HepG2 (cell line): Measurements from ENCODE around the gene YEATS2. TPM values are rescaled to one million over a fixed set of nuclear protein-coding genes. Genes with fewer than 3 reads are reported as not detected.

Experiments used
- ATAC-seq: fragments of 200-7000 bp; cut with Tn5 transposase; 3 replicates; pipeline ENCODE4 v1.9.1; 2020; ENCODE audit warnings: mild to moderate bottlenecking, moderate library complexity
- BruUV-seq: library from RNA; stranded (reverse); fragments of 400-500 nt; replicated peaks from 2 replicates; lab custom pipeline; 2021; lab: Mats Ljungman, UMichigan
- CTCF ChIA-PET: fragments of 300-600 bp; formaldehyde crosslinking; extraction: SDS; loops from one replicate; lab custom pipeline; 2021; ENCODE audit warnings: low total read pairs, inconsistent platforms, low intra/inter-chr PET ratio; lab: Yijun Ruan, JAX
- POLR2A ChIA-PET: fragments of 350-600 bp; sonication (Branson Sonifier 250); formaldehyde crosslinking; loops from one replicate; lab custom pipeline; 2020; ENCODE audit warnings: antibody characterized with exemption, inconsistent platforms; lab: Yijun Ruan, JAX
- DNase-seq: peaks from one replicate; pipeline ENCODE4 v3.0.0-alpha.2; 2015; ENCODE audit warnings: low spot score
- FAIRE-seq: peaks from 3 replicates; lab custom pipeline; 2011; peaks lifted over from hg19 to GRCh38; lab: Jason Lieb, UNC
- H2AFZ ChIP-seq: one replicate; pipeline ENCODE4 v1.6.1; 2011; ENCODE audit warnings: low read length, inconsistent platforms
- H3K27ac ChIP-seq: fragments of 300-600 bp; 3 replicates; pipeline ENCODE4 v1.8.0; 2011; ENCODE audit warnings: mixed run types, mild to moderate bottlenecking, mixed read lengths, low read length, inconsistent platforms; ENCODE audit not compliant: insufficient read depth; ENCODE audit errors: extremely low read length
- H3K27me3 ChIP-seq, 2 experiments: fragments of 200-600 bp in 1 of 2; 2 replicates in 1 of 2; 3 replicates in 1 of 2; pipeline versions ENCODE4 v1.6.0 to v1.8.0; 2011; ENCODE audit warnings: low read length in 2 of 2, mild to moderate bottlenecking in 2 of 2, moderate library complexity in 2 of 2, inconsistent platforms in 1 of 2; ENCODE audit not compliant: insufficient read depth in 2 of 2, control insufficient read depth in 1 of 2
- H3K36me3 ChIP-seq, 2 experiments: fragments of 200-600 bp in 1 of 2; replicated peaks in 1 of 2; 2 replicates in 1 of 2; 3 replicates in 1 of 2; pipeline versions ENCODE4 v1.5.1 to v1.8.0; 2011; ENCODE audit warnings: low read length in 2 of 2, inconsistent platforms in 1 of 2; ENCODE audit not compliant: insufficient read depth in 2 of 2, control insufficient read depth in 1 of 2
- H3K4me1 ChIP-seq: 2 replicates; pipeline ENCODE4 v1.5.1; 2012; ENCODE audit warnings: low read length, inconsistent platforms; ENCODE audit not compliant: insufficient read depth
- H3K4me2 ChIP-seq: 2 replicates; pipeline ENCODE4 v1.6.0; 2011; ENCODE audit warnings: low read depth, low read length, inconsistent platforms
- H3K4me3 ChIP-seq, 3 experiments: fragments of 200-600 bp in 1 of 3; sonication (generic), shearing (Covaris generic) in 1 of 3; replicated peaks in 1 of 3; 2 replicates each; pipeline ENCODE4 v1.5.1; 2011 to 2016; ENCODE audit warnings: low read length in 3 of 3, inconsistent platforms in 2 of 3, low read depth in 2 of 3, mild to moderate bottlenecking in 2 of 3, control low read depth in 1 of 3, mixed read lengths in 1 of 3; ENCODE audit not compliant: insufficient read depth in 1 of 3
- H3K79me2 ChIP-seq: one replicate; pipeline ENCODE4 v1.6.1; 2011; ENCODE audit warnings: low read length, inconsistent platforms; ENCODE audit not compliant: insufficient read depth
- H3K9ac ChIP-seq: 2 replicates; pipeline ENCODE4 v1.6.0; 2011; ENCODE audit warnings: mild to moderate bottlenecking, low read depth, low read length, inconsistent platforms; ENCODE audit not compliant: insufficient read depth
- H3K9me3 ChIP-seq: 2 replicates; pipeline ENCODE4 v1.5.1; 2012; ENCODE audit warnings: mild to moderate bottlenecking, low read length
- H4K20me1 ChIP-seq: 2 replicates; pipeline ENCODE4 v1.6.0; 2011; ENCODE audit warnings: inconsistent platforms, mild to moderate bottlenecking, low read length, moderate library complexity; ENCODE audit not compliant: insufficient read depth
- AGO1 ChIP-seq: fragments of 200-400 bp; formaldehyde crosslinking; IDR thresholded peaks from 2 replicates; pipeline ENCODE4 v1.6.1; 2017; ENCODE audit warnings: mild to moderate bottlenecking, low read depth, low read length, moderate library complexity; ENCODE audit not compliant: poor library complexity, severe bottlenecking
- CAMTA2 ChIP-seq: sonication (generic); formaldehyde crosslinking; IDR thresholded peaks from 2 replicates; pipeline ENCODE4 v1.4.0; 2020; ENCODE audit warnings: mild to moderate bottlenecking, missing genetic modification reagents, borderline replicate concordance
- CHD4 ChIP-seq: fragments of 200-600 bp; sonication (generic); IDR thresholded peaks from 2 replicates; pipeline ENCODE4 v1.7.0; 2017; ENCODE audit warnings: mild to moderate bottlenecking, low read length, borderline replicate concordance
- FOSL2 ChIP-seq: sonication (generic); formaldehyde crosslinking; IDR thresholded peaks from 2 replicates; pipeline ENCODE4 v1.4.0; 2020; ENCODE audit warnings: missing genetic modification reagents
- HOXD1 ChIP-seq: sonication (generic); formaldehyde crosslinking; IDR thresholded peaks from 2 replicates; pipeline ENCODE4 v1.5.0; 2020; ENCODE audit warnings: missing genetic modification reagents
- MIER2 ChIP-seq: IDR thresholded peaks from 2 replicates; pipeline ENCODE4 v1.6.1; 2016; ENCODE audit warnings: missing biosample characterization, missing genetic modification reagents
- NCOA2 ChIP-seq: sonication (generic); formaldehyde crosslinking; IDR thresholded peaks from 2 replicates; pipeline ENCODE4 v1.8.0; 2022; ENCODE audit warnings: inconsistent platforms
- NR2C2 ChIP-seq: sonication (generic); formaldehyde crosslinking; IDR thresholded peaks from 2 replicates; pipeline ENCODE4 v1.4.0; 2020; ENCODE audit warnings: missing genetic modification reagents, mild to moderate bottlenecking, moderate library complexity, borderline replicate concordance
- ZFY ChIP-seq: sonication (generic); formaldehyde crosslinking; IDR thresholded peaks from 2 replicates; pipeline ENCODE4 v1.4.0; 2020; ENCODE audit warnings: missing genetic modification reagents
- WGBS: methylation state at CpG from one replicate; pipeline ENCODE4 v1.1.6; 2017; ENCODE audit warnings: low lambda C conversion rate; 5-methylcytosine and 5-hydroxymethylcytosine counted together
- in situ Hi-C: cut with HindIII; loops from 2 replicates; pipeline ENCODE4 v1.10.0; 2017; ENCODE audit warnings: low pct_unique_long_range_greater_than_20kb; ENCODE audit not compliant: extremely low pct_ligation_motif_present
- intact Hi-C: fragments of 100-400 bp; cut with micrococcal nuclease; formaldehyde crosslinking; loops from one replicate; pipeline ENCODE4 v1.10.0; 2022; ENCODE audit not compliant: unreplicated experiment
- polyA plus RNA-seq, 8 experiments: library from polyadenylated mRNA; depleted of rRNA in 3 of 8; stranded (reverse) in 7 of 8; unstranded in 1 of 8; fragments of >200 nt; fragmentation: Illumina TruSeq in 4 of 8; extraction: Trizol in 4 of 8; gene quantifications; 2 replicates each; pipeline versions ENCODE4 v1.2.1 to v1.2.3, GENCODE V29; 2011 to 2016; ENCODE audit warnings: low read depth in 4 of 8, missing spikeins in 1 of 8, mixed read lengths in 1 of 8; ENCODE audit not compliant: insufficient read depth in 1 of 8
- total RNA-seq, 5 experiments: library from RNA; depleted of rRNA; stranded (reverse); fragments of >200 nt; fragmentation: Illumina TruSeq; extraction: Trizol; gene quantifications; 2 replicates each; pipeline ENCODE4 v1.2.3, GENCODE V29; 2016; ENCODE audit warnings: low read depth in 1 of 5
- TF ChIP-seq, protein P1 (sequence below): sonication (generic); formaldehyde crosslinking; IDR thresholded peaks from 2 replicates; pipeline ENCODE4 v1.4.0; 2020; ENCODE audit warnings: mild to moderate bottlenecking, missing genetic modification reagents
- TF ChIP-seq, protein P2 (sequence below): sonication (generic); formaldehyde crosslinking; IDR thresholded peaks from 2 replicates; pipeline ENCODE4 v1.5.0; 2020; ENCODE audit warnings: mild to moderate bottlenecking, low read depth, missing genetic modification reagents, borderline replicate concordance
- TF ChIP-seq, protein P3 (sequence below): sonication (generic); formaldehyde crosslinking; IDR thresholded peaks from 2 replicates; pipeline ENCODE4 v1.4.0; 2020; ENCODE audit warnings: missing genetic modification reagents
- TF ChIP-seq, protein P4 (sequence below): sonication (generic); formaldehyde crosslinking; IDR thresholded peaks from 2 replicates; pipeline ENCODE4 v1.4.0; 2020; ENCODE audit warnings: missing genetic modification reagents

Gene YEATS2
- total and polyA plus RNA-seq, 2 of the 13 experiments (the other 11 are each of a cell fraction or from before 2014, with no cell fraction given), result 18.6 to 33.7 TPM

DNA sequence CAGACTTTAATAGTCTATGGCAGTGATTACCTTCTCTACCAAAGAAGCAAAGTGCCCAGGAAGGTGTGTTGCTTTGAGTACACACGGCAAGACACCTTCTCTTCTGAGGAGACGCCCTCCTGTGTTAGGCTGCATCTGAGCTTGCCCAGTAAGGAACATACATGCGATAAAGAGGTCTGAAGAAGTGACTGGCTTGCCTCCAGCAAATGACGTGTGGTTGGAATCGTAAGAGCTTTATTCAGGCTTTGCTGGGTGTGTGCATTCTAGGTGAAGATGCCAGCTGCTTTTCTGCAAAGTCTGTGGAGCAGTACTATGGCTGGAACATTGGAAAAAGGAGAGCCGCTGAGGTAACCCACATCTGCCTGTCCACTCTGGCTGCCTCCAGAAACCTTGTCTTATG lies 105.4 kb downstream of the YEATS2 start (continued):
- TF ChIP-seq, protein P1, sequence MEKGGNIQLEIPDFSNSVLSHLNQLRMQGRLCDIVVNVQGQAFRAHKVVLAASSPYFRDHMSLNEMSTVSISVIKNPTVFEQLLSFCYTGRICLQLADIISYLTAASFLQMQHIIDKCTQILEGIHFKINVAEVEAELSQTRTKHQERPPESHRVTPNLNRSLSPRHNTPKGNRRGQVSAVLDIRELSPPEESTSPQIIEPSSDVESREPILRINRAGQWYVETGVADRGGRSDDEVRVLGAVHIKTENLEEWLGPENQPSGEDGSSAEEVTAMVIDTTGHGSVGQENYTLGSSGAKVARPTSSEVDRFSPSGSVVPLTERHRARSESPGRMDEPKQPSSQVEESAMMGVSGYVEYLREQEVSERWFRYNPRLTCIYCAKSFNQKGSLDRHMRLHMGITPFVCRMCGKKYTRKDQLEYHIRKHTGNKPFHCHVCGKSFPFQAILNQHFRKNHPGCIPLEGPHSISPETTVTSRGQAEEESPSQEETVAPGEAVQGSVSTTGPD (CRISPR knock-in tag), result no peak

DNA sequence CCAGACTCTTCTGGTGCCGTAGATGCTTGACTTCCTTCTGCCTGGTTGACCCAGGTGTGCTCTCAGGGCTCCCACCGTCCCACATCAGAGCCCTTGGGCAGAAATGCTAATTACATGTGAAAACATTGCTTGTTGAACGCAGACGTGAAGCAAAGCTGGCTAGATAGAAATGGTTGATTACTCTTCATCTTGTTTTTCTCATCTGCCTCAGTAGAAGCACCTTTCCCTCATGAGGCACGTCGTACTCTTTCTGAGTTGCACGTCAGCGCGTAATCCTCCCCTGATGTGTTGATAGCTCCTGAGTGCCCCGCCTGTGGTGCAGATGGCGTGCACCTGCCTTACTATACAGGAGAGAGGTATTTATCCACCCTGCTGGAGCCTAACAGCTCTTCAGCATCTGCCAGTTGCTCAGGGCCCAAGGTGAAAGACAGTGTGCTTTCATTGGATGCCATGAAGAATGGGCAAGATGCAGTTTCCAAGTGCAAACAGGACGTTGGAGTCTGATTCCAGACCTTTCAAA lies 109.7 kb downstream of the YEATS2 start:
- no peak for ATAC-seq
- no peaks in the 10 kb centered on the region for H4K20me1 ChIP-seq
- ChIA-PET POLR2A (interaction anchor here (0.6 kb wide), 1 partner anchor 757 kb away, joined by 3 read pairs; no protein-coding TSS in a partner anchor), CTCF (no interaction called here)
- H3K27ac ChIP-seq, result no peak overlapping the region
- H3K4me3 ChIP-seq, result no peak overlapping the region
- H3K9me3 ChIP-seq, result no peaks in the 10 kb centered on the region
- no peak for DNase-seq
- H3K79me2 ChIP-seq, result no peaks in the 10 kb centered on the region
- 94% methylated on average over 11 of the region's 12 CpGs for WGBS
- intact Hi-C loops, result no loop called here
- H3K36me3 ChIP-seq, result peaks cover 38 to 76% of the 10 kb centered on the region in 2 experiments
- in situ Hi-C loops, result no loop called here
- H3K4me2 ChIP-seq, result no peak overlapping the region
- no peaks in the 10 kb centered on the region for H3K27me3 ChIP-seq
- no peak overlapping the region for H3K9ac ChIP-seq
- no peak for FAIRE-seq
- H2AFZ ChIP-seq, result no peak overlapping the region
- H3K4me1 ChIP-seq, result no peaks in the 10 kb centered on the region
- BruUV-seq, result no TSS peak
- TF ChIP-seq ZFY (CRISPR knock-in tag), result no peak
- TF ChIP-seq CHD4, result no peak
- TF ChIP-seq, protein P2, sequence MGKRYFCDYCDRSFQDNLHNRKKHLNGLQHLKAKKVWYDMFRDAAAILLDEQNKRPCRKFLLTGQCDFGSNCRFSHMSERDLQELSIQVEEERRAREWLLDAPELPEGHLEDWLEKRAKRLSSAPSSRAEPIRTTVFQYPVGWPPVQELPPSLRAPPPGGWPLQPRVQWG, result no peak
- TF ChIP-seq, protein P3, sequence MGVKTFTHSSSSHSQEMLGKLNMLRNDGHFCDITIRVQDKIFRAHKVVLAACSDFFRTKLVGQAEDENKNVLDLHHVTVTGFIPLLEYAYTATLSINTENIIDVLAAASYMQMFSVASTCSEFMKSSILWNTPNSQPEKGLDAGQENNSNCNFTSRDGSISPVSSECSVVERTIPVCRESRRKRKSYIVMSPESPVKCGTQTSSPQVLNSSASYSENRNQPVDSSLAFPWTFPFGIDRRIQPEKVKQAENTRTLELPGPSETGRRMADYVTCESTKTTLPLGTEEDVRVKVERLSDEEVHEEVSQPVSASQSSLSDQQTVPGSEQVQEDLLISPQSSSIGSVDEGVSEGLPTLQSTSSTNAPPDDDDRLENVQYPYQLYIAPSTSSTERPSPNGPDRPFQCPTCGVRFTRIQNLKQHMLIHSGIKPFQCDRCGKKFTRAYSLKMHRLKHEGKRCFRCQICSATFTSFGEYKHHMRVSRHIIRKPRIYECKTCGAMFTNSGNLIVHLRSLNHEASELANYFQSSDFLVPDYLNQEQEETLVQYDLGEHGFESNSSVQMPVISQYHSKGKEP, result no peak
- no peak for TF ChIP-seq NR2C2 (CRISPR knock-in tag)
- no peak for TF ChIP-seq HOXD1 (CRISPR knock-in tag)
- TF ChIP-seq NCOA2, result no peak
- TF ChIP-seq MIER2 (CRISPR knock-in tag), result no peak
- no peak for TF ChIP-seq CAMTA2 (CRISPR knock-in tag)
- no peak for TF ChIP-seq FOSL2
- TF ChIP-seq, protein P4, sequence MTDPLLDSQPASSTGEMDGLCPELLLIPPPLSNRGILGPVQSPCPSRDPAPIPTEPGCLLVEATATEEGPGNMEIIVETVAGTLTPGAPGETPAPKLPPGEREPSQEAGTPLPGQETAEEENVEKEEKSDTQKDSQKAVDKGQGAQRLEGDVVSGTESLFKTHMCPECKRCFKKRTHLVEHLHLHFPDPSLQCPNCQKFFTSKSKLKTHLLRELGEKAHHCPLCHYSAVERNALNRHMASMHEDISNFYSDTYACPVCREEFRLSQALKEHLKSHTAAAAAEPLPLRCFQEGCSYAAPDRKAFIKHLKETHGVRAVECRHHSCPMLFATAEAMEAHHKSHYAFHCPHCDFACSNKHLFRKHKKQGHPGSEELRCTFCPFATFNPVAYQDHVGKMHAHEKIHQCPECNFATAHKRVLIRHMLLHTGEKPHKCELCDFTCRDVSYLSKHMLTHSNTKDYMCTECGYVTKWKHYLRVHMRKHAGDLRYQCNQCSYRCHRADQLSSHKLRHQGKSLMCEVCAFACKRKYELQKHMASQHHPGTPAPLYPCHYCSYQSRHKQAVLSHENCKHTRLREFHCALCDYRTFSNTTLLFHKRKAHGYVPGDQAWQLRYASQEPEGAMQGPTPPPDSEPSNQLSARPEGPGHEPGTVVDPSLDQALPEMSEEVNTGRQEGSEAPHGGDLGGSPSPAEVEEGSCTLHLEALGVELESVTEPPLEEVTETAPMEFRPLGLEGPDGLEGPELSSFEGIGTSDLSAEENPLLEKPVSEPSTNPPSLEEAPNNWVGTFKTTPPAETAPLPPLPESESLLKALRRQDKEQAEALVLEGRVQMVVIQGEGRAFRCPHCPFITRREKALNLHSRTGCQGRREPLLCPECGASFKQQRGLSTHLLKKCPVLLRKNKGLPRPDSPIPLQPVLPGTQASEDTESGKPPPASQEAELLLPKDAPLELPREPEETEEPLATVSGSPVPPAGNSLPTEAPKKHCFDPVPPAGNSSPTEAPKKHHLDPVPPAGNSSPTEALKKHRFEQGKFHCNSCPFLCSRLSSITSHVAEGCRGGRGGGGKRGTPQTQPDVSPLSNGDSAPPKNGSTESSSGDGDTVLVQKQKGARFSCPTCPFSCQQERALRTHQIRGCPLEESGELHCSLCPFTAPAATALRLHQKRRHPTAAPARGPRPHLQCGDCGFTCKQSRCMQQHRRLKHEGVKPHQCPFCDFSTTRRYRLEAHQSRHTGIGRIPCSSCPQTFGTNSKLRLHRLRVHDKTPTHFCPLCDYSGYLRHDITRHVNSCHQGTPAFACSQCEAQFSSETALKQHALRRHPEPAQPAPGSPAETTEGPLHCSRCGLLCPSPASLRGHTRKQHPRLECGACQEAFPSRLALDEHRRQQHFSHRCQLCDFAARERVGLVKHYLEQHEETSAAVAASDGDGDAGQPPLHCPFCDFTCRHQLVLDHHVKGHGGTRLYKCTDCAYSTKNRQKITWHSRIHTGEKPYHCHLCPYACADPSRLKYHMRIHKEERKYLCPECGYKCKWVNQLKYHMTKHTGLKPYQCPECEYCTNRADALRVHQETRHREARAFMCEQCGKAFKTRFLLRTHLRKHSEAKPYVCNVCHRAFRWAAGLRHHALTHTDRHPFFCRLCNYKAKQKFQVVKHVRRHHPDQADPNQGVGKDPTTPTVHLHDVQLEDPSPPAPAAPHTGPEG (CRISPR knock-in tag), result no peak
- TF ChIP-seq AGO1, result no peak
